ENCODE data around the gene PHACTR1. TPM values are rescaled to one million over a fixed set of nuclear protein-coding genes. Genes with fewer than 3 reads are reported as not detected.

The PHACTR1 gene
- total RNA-seq, 1 experiment from 2014 or later, result 0.14 TPM

DNA sequence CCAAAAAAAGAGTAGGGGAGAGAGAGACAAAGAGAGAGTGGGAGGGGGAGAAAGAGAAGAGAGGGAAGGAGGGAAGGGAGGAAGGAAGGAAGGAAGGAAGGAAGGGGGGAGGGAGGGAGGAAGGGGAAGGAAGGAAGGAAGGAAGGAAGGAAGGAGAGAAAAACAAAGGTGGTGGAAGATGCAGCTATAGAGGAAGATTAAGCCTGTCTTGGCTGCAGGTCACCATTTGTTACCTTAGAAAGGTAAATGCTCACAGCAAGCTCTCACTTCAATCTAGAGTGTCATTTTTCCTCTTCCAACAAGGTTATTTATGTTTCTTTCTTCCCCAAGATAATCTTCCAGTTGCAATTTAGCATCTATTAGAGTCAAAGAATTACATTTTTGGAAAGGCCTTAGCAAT, 284.0 kb downstream of the PHACTR1 start:
- H3K4me1 ChIP-seq, result no peaks in the 10 kb centered on the region
- no peaks in the 10 kb centered on the region for H3K9me3 ChIP-seq (replicated peaks)
- H3K27me3 ChIP-seq, result no peaks in the 10 kb centered on the region
- H3K4me3 ChIP-seq, result no peak overlapping the region
- H3K36me3 ChIP-seq, result no peaks in the 10 kb centered on the region
- DNase-seq, result no peak
- no peak overlapping the region for H3K27ac ChIP-seq

GRCh38 chr6:13001927-13002326, 285.4 kb downstream of the PHACTR1 start:
- no peak overlapping the region for H3K4me3 ChIP-seq
- no peak for DNase-seq
- no peaks in the 10 kb centered on the region for H3K4me1 ChIP-seq
- no peak overlapping the region for H3K27ac ChIP-seq
- no peaks in the 10 kb centered on the region for H3K36me3 ChIP-seq
- H3K9me3 ChIP-seq (replicated peaks), result no peaks in the 10 kb centered on the region
- no peaks in the 10 kb centered on the region for H3K27me3 ChIP-seq

DNA sequence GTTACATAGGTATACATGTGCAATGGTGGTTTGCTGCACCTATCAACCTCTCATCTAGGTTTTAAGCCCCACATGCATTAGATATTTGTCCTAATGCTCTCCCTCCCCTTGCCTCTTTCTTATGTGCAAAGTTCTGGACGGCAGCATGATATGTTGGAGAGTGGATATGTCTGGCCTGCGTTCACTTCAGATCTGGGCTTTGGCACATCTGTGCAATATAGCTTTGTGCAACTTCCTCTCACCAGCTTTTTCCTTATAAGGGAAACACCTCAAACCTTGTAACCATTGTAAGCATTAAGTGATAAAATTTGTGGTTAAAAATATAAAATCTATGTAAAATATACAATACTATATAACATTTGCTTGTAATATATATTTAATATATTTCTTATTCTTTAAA, 288.0 kb downstream of the PHACTR1 start:
- H3K4me1 ChIP-seq, result no peaks in the 10 kb centered on the region
- H3K27me3 ChIP-seq, result no peaks in the 10 kb centered on the region
- no peaks in the 10 kb centered on the region for H3K9me3 ChIP-seq (replicated peaks)
- DNase-seq, result no peak
- no peak overlapping the region for H3K4me3 ChIP-seq
- H3K27ac ChIP-seq, result no peak overlapping the region
- H3K36me3 ChIP-seq, result no peaks in the 10 kb centered on the region

GRCh38 chr6:13005994-13006393, 289.4 kb downstream of the PHACTR1 start:
- no peaks in the 10 kb centered on the region for H3K4me1 ChIP-seq
- H3K9me3 ChIP-seq (replicated peaks), result no peaks in the 10 kb centered on the region
- no peak overlapping the region for H3K27ac ChIP-seq
- H3K4me3 ChIP-seq, result no peak overlapping the region
- H3K36me3 ChIP-seq, result no peaks in the 10 kb centered on the region
- H3K27me3 ChIP-seq, result no peaks in the 10 kb centered on the region
- no peak for DNase-seq

DNA sequence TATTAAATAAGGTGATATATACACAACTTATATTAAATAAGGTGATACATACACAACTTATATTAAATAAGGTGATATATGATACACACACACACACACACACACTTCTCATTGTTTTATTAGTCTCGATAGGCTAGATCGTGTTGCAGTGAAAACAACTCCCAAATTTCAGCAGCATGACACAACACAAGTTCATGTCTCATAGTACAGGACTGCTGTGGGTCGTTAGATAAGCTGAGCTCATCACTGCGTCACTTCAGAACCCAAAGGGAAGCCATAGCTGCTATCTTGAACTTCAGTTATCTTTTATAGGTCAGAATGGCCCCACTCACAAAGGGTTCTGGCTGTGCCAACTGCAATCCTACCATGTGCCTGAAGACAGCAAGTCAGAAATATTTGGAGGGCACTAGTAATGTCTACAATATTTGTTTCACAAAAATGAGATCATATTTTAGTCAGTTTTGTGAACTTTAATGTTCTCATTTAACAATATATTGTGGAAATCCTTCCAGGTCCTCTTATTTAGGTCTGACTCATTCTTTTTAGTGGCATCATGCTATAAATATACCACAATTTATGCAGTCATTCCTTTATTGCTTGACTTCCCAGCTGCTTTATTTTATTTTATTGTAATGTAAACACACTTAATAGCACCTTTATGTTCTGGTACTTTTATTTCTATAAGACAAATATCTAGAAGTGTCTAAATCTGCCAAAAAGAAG, 290.2 kb downstream of the PHACTR1 start:
- H3K4me3 ChIP-seq, result no peak overlapping the region
- no peaks in the 10 kb centered on the region for H3K4me1 ChIP-seq
- no peak overlapping the region for H3K27ac ChIP-seq
- H3K36me3 ChIP-seq, result no peaks in the 10 kb centered on the region
- H3K9me3 ChIP-seq (replicated peaks), result no peaks in the 10 kb centered on the region
- H3K27me3 ChIP-seq, result no peaks in the 10 kb centered on the region
- DNase-seq, result no peak

DNA sequence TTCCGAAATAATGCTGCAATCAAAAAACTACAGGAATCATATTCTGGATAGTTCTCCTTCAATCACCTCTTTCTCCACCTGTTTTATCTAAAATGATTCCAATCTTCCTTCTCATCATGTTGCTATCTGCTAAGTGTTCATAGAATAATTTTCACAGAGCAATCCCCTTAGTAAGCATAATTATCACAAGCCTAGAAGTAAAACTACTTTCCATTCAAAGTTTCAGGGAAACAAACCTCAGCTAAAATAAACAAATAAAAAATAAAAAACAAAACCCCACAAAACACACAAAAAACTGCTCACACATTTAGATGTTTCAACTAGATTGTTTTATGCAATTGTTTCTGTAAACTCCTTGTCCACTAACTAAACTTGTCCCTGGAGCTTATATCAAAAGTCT, 291.2 kb downstream of the PHACTR1 start:
- no peak overlapping the region for H3K4me3 ChIP-seq
- no peaks in the 10 kb centered on the region for H3K36me3 ChIP-seq
- no peak overlapping the region for H3K27ac ChIP-seq
- DNase-seq, result no peak
- H3K9me3 ChIP-seq (replicated peaks), result no peaks in the 10 kb centered on the region
- H3K27me3 ChIP-seq, result no peaks in the 10 kb centered on the region
- no peaks in the 10 kb centered on the region for H3K4me1 ChIP-seq

GRCh38 chr6:13009031-13009430, 292.5 kb downstream of the PHACTR1 start:
- Histone ChIP-seq H3K27me3 (no peaks in the 10 kb centered on the region), H3K27ac (no peak overlapping the region), H3K4me3 (no peak overlapping the region), H3K9me3 (replicated peaks) (no peaks in the 10 kb centered on the region), H3K36me3 (no peaks in the 10 kb centered on the region), H3K4me1 (no peaks in the 10 kb centered on the region)
- DNase-seq, result no peak

DNA sequence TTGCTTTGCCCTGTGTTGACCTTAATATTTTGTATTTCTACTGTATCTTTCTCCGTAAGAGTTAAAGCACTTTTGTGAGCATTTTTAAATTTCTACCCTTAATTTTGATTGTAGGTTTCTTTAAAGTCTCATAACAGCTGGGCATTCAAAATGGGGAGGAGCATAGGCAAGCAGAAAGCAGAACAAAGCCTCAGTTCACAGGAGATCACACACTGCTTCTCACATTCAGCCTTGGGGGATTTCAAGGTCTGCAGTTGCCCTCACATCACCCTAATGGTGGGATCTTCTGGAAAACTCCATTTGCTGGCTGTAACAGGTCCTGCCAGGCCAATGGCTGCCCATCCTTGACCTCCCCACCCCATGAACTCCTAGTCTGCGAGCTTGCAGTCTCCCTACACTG, 292.9 kb downstream of the PHACTR1 start:
- Histone ChIP-seq H3K27me3 (no peaks in the 10 kb centered on the region), H3K4me3 (no peak overlapping the region), H3K9me3 (replicated peaks) (no peaks in the 10 kb centered on the region), H3K27ac (no peak overlapping the region), H3K4me1 (no peaks in the 10 kb centered on the region), H3K36me3 (no peaks in the 10 kb centered on the region)
- DNase-seq, result peak in 1 of 2 experiments; percentile 13

DNA sequence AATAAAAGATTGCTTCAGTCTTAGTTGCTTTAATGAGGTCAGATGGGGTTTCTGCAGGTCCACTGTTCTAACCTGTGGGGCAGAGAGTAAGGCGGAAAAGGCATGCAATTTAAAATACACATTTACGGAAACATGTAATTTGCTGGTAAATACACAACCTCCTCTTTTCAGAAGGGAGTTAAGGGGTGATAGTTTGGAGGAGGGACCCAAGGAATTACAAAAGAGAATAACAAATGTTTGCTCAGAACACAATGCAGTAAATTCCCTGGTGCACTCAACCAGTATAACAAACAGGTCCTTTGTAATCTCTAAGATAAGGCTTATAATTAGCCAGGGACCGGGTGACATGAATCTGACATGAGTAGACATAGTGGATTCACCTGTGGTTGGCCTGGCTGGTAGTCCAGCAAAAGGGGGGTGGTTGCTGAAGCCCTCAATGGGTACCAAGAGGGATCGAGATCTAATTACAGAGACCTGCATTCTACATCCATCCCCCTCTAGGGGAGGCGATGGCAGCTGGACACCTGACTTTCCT, 295.1 kb downstream of the PHACTR1 start:
- DNase-seq, result no peak

DNA sequence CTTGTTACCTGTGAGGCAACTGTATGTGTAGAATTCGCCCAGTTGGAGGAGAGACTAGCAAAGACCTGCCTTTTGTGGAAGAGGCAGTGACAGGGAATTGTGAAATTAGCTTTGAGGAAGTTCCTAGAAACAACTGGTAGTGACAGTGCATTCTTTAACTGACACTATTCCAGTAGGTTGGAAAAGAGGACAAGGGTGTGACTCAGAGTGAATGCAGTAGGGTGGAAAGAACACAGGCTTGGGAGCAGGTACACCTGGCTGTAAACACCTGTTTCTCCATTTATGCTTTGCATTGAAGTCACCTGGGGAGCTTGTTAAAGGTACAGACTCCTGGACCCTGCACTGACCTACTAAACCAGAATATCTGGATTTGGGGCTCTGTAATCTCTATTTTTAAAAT, 295.7 kb downstream of the PHACTR1 start:
- no peak for DNase-seq
- H3K36me3 ChIP-seq, result no peaks in the 10 kb centered on the region
- no peak overlapping the region for H3K27ac ChIP-seq
- no peaks in the 10 kb centered on the region for H3K27me3 ChIP-seq
- no peak overlapping the region for H3K4me3 ChIP-seq
- no peaks in the 10 kb centered on the region for H3K4me1 ChIP-seq
- no peaks in the 10 kb centered on the region for H3K9me3 ChIP-seq (replicated peaks)

More for the DNA sequence above, 295.1 kb downstream of the PHACTR1 start:
- no peaks in the 10 kb centered on the region for H3K9me3 ChIP-seq (replicated peaks)
- H3K4me3 ChIP-seq, result no peak overlapping the region
- no peak overlapping the region for H3K27ac ChIP-seq
- no peaks in the 10 kb centered on the region for H3K36me3 ChIP-seq
- no peaks in the 10 kb centered on the region for H3K27me3 ChIP-seq
- H3K4me1 ChIP-seq, result no peaks in the 10 kb centered on the region

- Histone ChIP-seq H3K27me3 (no peaks in the 10 kb centered on the region), H3K27ac (no peak overlapping the region), H3K9me3 (replicated peaks) (no peaks in the 10 kb centered on the region), H3K4me3 (no peak overlapping the region), H3K36me3 (no peaks in the 10 kb centered on the region), H3K4me1 (no peaks in the 10 kb centered on the region)
- DNase-seq, result no peak
Measured at GRCh38 chr6:13012977-13013680, 296.6 kb downstream of the PHACTR1 start.

DNA sequence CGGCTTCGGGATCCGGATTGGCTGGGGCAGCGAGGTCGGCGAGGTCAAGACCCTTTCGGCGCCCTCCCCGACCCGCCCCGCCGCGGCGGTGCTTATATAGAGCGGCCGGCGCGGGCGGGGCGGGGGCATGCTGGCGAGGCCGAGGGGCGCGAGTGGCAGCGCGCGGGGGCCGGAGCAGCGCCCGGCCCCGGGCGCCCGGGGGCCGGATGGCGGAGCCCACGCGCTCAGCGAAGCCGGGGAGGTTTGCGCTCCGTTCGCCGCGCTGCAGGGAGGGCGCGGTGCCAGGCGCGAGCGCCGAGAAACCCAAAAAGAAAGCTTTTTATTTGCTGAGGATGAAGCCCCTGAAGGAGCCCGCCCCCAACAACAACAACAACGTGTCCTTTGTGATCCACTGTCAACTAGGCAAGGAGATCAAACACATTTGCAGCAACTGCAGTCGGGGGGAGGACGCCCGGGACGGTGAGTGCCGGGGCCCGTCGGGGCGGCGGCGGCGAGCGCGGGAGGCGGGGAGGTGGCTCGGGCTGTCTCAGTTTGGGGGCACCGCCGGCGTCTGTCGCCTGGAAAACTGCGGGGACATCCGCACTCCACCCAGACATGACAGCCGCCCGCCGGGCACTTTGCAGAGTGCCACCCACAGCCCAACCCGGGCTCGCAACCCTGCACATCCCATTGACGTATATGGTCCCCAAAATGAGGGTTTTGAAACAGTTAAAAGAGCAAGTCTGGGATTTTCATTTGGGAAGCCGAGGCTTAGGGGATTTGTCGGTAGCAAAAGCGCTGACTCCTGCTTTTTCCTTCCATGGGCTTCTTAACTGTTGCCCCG, 297.3 kb downstream of the PHACTR1 start:
- H3K27me3 ChIP-seq, result no peaks in the 10 kb centered on the region
- no peaks in the 10 kb centered on the region for H3K4me1 ChIP-seq
- H3K4me3 ChIP-seq, result no peak overlapping the region
- no peak for DNase-seq
- H3K27ac ChIP-seq, result no peak overlapping the region
- H3K9me3 ChIP-seq (replicated peaks), result no peaks in the 10 kb centered on the region
- no peaks in the 10 kb centered on the region for H3K36me3 ChIP-seq

DNA sequence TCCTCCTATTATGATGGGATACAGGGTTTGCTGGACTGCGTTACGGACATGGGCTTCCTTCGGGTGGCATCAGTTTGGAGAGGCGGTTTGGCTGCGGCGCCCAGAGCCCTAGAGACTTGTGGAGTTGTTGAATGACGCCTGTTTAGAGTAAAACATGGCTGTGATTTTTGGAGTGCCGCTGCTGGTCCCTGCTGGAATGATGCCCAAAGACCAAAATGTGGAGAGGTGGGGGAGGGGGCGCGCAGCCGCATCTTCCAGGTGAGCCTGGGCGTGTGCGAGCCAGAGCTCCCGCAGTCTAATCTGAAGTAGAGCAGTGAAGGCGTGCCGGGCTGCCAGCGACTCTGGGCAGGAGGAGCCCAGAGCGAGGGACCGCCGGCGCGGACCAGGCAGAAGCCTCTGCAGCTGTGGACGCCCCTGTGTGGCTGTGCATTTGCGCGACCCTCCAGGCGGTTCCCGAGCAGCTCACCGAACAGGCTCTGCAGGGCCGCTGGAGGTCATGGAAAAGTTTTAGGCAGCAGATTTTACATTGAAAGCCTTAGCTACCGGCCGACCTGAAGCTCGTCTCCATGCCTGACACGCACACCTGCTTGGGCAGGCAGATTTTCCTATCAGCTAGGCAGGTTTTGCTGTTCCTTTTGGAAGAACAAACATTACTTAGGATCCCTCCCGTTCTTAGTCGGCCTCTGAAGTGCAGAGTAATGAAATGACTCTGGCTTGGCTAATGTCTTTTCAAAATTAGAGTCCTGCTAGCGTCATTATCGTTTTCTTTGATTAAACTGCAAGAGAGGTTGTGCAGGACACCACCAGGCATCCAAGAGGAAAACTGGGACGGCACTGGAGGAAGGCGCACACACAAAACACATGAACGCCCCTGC, 298.2 kb downstream of the PHACTR1 start:
- H3K27me3 ChIP-seq, result no peaks in the 10 kb centered on the region
- H3K4me1 ChIP-seq, result no peaks in the 10 kb centered on the region
- no peak overlapping the region for H3K27ac ChIP-seq
- H3K9me3 ChIP-seq (replicated peaks), result no peaks in the 10 kb centered on the region
- no peak for DNase-seq
- H3K36me3 ChIP-seq, result no peaks in the 10 kb centered on the region
- no peak overlapping the region for H3K4me3 ChIP-seq

GRCh38 chr6:13015379-13015681, 298.8 kb downstream of the PHACTR1 start:
- H3K9me3 ChIP-seq (replicated peaks), result no peaks in the 10 kb centered on the region
- H3K27ac ChIP-seq, result no peak overlapping the region
- H3K36me3 ChIP-seq, result no peaks in the 10 kb centered on the region
- no peak for DNase-seq
- no peaks in the 10 kb centered on the region for H3K4me1 ChIP-seq
- H3K4me3 ChIP-seq, result no peak overlapping the region
- H3K27me3 ChIP-seq, result no peaks in the 10 kb centered on the region

Data from SJCRH30 (cell line).